ENCODE results near the gene LENG1. TPM values are rescaled to one million over a fixed set of nuclear protein-coding genes. Genes with fewer than 3 reads are reported as not detected.

LENG1 gene
- total and polyA plus RNA-seq, 9 donors, result 5.2 to 14.0 (median 8.5) TPM

DNA sequence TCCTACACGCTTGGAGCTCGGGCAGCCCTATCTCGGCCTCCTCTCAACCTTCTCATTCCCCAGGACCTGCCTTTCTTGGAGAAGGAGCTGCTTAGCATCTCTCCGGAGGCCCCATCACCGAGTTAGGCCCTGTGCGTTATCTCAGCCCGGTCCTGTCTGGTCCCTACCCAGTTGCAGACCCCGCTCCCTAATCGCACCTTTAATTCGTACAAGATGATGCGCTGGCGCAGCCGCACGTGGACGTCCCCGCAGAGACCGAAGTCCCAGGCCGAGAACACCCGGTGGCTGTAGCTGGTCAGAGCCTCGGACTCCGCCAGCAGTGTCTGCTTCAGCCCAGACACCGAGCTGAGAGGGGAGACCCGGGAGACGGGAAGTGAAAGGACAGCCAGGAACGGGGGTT is 5.7 kb upstream of the LENG1 start:
- Histone ChIP-seq H3K9me3 (no peaks in the 10 kb centered on the region), H3K36me3 (no peaks in the 10 kb centered on the region), H3K4me1 (ENCODE audit: insufficient read depth) (peaks cover 7% of the 10 kb centered on the region), H3K27me3 (no peaks in the 10 kb centered on the region), H3K27ac (no peak overlapping the region), H3K4me3 (no peak overlapping the region)
- DNase-seq, result no peak
- 86 to 89% (median 87%) methylated on average over 25 of the region's 25 CpGs for whole genome bisulfite sequencing, 3 donors
- TF ChIP-seq, protein P1, sequence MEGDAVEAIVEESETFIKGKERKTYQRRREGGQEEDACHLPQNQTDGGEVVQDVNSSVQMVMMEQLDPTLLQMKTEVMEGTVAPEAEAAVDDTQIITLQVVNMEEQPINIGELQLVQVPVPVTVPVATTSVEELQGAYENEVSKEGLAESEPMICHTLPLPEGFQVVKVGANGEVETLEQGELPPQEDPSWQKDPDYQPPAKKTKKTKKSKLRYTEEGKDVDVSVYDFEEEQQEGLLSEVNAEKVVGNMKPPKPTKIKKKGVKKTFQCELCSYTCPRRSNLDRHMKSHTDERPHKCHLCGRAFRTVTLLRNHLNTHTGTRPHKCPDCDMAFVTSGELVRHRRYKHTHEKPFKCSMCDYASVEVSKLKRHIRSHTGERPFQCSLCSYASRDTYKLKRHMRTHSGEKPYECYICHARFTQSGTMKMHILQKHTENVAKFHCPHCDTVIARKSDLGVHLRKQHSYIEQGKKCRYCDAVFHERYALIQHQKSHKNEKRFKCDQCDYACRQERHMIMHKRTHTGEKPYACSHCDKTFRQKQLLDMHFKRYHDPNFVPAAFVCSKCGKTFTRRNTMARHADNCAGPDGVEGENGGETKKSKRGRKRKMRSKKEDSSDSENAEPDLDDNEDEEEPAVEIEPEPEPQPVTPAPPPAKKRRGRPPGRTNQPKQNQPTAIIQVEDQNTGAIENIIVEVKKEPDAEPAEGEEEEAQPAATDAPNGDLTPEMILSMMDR (IDR thresholded peaks at IDR 0.05), result no peak
- TF ChIP-seq EP300 (IDR thresholded peaks at IDR 0.05) (no peak), POLR2A (IDR thresholded peaks at IDR 0.05) (no peak)
- intact Hi-C loops (cut with DNase I), result loop anchor here in 1 of 4 donors (5.0 kb wide), 1 partner anchor 67 kb away; no protein-coding TSS in a partner anchor

DNA sequence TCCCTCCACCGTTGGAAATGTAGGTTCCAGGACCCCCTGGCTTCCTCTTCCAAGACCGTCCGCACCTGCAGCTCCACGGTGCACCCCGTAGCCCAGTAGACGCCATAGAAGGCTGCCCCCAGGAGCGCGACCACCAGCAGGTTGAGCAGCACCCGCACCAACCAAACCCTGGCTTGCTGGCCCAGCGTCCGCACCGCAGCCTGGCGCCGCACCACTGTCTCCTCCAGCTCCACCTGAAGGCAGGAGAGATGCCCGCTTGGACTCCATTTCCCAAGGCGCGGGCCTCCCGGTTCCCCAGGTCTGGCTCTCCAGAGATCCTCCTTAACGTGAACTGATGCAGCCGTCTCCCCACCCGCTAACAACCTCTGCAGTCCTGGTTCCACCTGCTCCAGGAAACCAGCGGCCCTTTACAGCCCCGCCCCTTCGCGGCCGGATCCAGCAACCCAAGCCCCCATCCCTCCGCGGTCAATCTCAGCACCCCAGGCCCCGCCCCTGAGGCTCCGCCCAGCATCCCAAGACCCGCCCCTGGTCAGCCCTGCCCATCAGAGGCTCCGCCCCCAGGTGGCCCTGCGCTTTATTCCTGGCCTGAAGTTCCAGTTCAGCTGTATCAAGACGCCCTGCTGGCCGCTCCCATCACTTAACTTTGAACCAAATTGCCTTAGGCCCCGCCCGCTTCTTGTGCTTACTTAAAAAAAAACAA is 5.0 kb upstream of the LENG1 start:
- H3K36me3 ChIP-seq, result no peaks in the 10 kb centered on the region
- TF ChIP-seq EP300 (IDR thresholded peaks at IDR 0.05) (no peak), POLR2A (IDR thresholded peaks at IDR 0.05) (no peak)
- TF ChIP-seq, protein P1 (IDR thresholded peaks at IDR 0.05), result no peak
- peak in 3 of 5 donors; percentile 61 to 73 (median 64) for DNase-seq
- peaks cover 7% of the 10 kb centered on the region for H3K4me1 ChIP-seq (ENCODE audit: insufficient read depth)
- H3K27me3 ChIP-seq, result no peaks in the 10 kb centered on the region
- H3K4me3 ChIP-seq, result no peak overlapping the region
- 6 to 10% (median 6%) methylated on average over 32 to 37 of the region's 37 CpGs for WGBS, 3 donors
- no peaks in the 10 kb centered on the region for H3K9me3 ChIP-seq
- no peak overlapping the region for H3K27ac ChIP-seq
- intact Hi-C loops (cut with DNase I), result loop anchor here in 2 of 4 donors (5.0 kb wide), 2 partner anchors 38 to 68 kb away; partner anchors contain the start of gene RPS9 (in 1 of the 2)

DNA sequence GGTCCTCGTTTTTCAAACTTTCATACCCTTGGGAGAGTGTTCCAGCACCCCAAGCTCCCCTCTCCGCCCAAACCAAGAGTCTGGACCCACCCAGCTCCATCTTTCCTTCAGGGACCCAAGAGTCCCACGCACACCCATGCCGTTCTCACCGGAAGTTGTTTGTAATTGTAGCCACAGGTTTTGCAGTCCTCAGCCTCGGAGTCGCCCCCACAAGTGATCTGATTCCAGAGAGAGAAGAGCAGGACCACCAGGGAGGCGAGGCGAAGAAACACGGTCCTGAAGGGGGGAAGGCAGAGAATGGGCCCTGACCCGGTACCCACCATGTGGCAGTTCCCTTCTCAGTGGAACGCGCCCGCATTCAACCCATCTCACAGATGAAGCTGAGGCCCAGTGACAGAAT is 3.4 kb upstream of the LENG1 start:
- intact Hi-C loops (cut with DNase I), result loop anchor here in 1 of 4 donors (5.0 kb wide), 1 partner anchor 39 kb away; the partner anchor contains the start of gene RPS9
- H3K27ac ChIP-seq, result peak overlapping the region in 1 of 2 donors; percentile 14
- no peaks in the 10 kb centered on the region for H3K36me3 ChIP-seq
- TF ChIP-seq, protein P1 (IDR thresholded peaks at IDR 0.05), result no peak
- TF ChIP-seq EP300 (IDR thresholded peaks at IDR 0.05) (no peak), POLR2A (IDR thresholded peaks at IDR 0.05) (no peak)
- H3K4me1 ChIP-seq (ENCODE audit: insufficient read depth), result peaks cover 9% of the 10 kb centered on the region
- DNase-seq, result no peak
- H3K27me3 ChIP-seq, result no peaks in the 10 kb centered on the region
- WGBS, 3 donors, result 44 to 72% (median 55%) methylated on average over 14 of the region's 14 CpGs
- no peaks in the 10 kb centered on the region for H3K9me3 ChIP-seq
- H3K4me3 ChIP-seq, result peak overlapping the region; percentile 33

DNA sequence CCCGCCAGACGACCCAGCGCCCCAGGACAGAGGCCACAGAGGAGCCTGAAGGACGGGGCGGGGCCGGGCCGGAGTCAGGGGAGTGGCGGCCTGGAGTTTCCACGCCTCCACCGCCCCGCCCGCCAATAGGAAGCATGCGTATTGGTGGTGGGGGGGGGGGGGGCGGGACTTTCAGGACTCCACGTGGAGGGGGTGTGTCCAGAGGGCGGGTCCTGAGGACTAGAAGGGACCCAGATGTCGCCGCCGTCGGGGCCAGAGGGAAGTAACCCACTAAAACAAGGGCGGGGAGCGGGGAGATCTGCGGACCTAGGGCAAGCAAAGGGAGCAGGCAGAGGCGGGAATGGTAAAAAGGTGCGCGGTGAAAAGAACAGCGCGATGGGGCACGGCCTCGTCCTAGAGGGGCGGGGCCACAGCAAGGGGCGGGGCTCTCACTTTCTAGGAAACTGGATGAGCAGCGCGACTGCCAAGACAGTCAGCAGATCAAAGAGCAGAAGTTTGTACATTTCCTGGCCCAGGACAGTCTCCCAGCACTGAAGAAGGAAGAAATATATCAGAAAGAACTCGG is 2.8 kb upstream of the LENG1 start:
- Histone ChIP-seq H3K4me1 (ENCODE audit: insufficient read depth) (peaks cover 9% of the 10 kb centered on the region), H3K27me3 (no peaks in the 10 kb centered on the region), H3K4me3 (peak overlapping the region; percentile 33), H3K9me3 (no peaks in the 10 kb centered on the region), H3K27ac (peak overlapping the region in 1 of 2 donors; percentile 14), H3K36me3 (no peaks in the 10 kb centered on the region)
- intact Hi-C loops (cut with DNase I), result loop anchor here in 1 of 4 donors (5.0 kb wide), 1 partner anchor 40 kb away; the partner anchor contains the start of gene RPS9
- no peak for TF ChIP-seq POLR2A (IDR thresholded peaks at IDR 0.05)
- no peak for TF ChIP-seq EP300 (IDR thresholded peaks at IDR 0.05)
- TF ChIP-seq, protein P1 (IDR thresholded peaks at IDR 0.05), result no peak
- peak; percentile 87 to 93 (median 90) for DNase-seq
- 0 to 3% (median 2%) methylated on average over 30 to 35 of the region's 35 CpGs for WGBS, 3 donors
